IPS DF 4.7 (cell line): ENCODE data around the gene COX5A.
"Not testable (repeated sequence)": the region's sequence is repeated elsewhere in the genome, so short reads cannot be mapped to it uniquely, and the experiment has no call there.

ENCODE experiments used
- DNase-seq: peaks from one replicate; pipeline ENCODE4 v3.0.0-alpha.2; 2013; ENCODE audit warnings: low spot score; ENCODE audit errors: extremely low read depth

The COX5A gene

GRCh38 chr15:74902295-74903075, 35.4 kb downstream of the COX5A start:
- no peak for DNase-seq

DNA sequence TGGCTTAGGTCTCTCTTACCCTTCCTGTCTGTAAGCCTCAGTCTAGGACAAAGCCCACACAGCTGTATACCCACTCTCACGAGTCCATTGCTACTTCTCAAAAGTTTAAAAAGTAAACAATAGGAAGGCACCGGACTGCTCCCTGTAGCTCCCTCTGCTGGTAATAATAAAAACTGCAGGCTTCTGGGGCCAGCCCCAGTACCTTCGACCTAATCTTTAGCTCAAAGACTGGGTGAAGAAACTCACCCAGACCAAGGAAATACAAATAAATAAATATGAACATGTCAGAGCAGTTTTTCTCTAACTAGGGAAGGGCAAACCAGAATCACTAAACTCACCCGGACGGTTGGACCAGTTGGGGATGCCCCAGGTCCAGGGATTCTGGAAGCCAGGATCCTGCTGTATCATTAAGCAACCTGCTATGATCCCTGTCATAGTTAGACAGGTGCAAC, 36.2 kb downstream of the COX5A start:
- no peak for DNase-seq

GRCh38 chr15:74897300-74897701, 40.6 kb downstream of the COX5A start:
- no peak for DNase-seq

DNA sequence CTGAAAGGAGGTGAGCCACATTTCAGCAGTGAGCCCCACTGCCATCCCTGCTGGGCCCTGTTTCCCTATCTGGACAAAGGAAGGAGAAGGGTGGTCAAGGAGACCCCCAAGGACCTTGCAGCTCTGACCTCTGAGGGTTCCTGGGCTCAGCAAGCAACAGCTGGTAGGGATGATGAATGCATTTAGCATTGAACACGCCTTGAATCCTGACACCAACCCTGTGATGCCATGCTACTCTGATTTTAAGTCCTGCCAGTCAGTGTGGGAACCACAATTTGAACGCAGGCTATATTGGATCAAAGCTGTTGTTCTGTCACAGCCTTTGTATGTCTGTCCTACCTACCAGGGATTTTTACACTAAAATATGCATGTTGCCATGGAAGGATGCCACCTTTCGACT, 41.6 kb downstream of the COX5A start:
- no peak for DNase-seq

- DNase-seq, result no peak
Observed at GRCh38 chr15:74895830-74896229, 42.0 kb downstream of the COX5A start.

DNA sequence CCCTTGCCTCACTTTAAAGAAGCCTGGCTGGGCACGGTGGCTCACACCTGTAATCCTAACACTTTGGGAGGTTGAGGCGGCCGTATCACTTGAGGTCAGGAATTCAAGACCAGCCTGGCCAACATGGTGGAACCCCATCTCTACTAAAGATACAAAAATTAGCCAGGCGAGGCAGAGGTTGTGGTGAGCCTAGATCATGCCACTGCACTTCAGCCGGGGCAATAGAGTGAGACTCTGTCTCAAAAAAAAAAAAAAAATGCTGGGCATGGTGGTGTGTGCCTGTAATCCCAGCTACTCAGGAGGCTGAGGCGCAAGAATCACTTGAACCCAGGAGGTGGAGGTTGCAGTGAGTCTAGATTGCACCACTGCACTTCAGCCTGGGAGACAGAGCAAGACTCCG, 43.5 kb downstream of the COX5A start:
- not testable (repeated sequence) for DNase-seq

DNA sequence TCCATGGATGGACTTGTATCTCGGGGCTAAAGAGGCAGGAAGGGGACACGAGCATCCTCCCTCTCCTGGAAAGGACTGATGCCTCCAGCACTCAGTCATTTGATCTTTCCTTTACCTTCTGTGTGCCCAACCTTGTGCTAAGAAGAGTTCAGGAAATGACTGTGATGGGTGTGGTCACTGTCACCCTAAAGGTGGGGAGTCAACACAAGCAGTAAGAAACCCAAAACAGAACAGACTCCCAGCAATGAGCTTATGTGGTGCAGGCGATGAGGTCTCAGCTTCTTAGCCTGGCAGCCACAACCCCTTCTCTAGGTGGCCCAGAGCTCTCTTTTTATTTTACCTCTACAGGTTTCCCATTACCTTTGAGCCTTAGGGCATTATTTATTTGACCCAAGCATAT, 44.2 kb downstream of the COX5A start:
- DNase-seq, result no peak

- no peak for DNase-seq
Observed at GRCh38 chr15:74892931-74893330, 44.9 kb downstream of the COX5A start.

GRCh38 chr15:74892313-74892712, 45.6 kb downstream of the COX5A start:
- no peak for DNase-seq

DNA sequence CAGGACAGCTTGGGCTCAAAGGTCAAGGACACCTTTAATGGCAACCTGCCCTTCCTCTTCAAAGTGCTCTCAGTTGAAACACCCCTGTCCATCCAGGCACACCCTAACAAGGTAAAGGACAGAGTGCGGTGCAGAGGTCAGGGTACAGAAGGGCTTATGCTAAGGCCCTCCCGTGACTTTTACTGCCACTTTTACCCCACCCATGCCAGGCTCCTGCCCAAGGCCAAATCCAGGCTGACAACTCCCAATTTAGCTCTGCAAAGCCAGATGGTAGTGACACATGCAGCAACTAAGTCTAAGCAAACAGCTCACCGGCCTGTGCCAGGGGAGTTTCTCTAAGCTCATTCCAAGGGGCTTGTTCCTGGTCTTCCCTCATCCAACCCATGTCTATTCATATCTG, 46.4 kb downstream of the COX5A start:
- DNase-seq, result no peak

GRCh38 chr15:74890665-74890960, 47.3 kb downstream of the COX5A start:
- DNase-seq, result no peak

DNA sequence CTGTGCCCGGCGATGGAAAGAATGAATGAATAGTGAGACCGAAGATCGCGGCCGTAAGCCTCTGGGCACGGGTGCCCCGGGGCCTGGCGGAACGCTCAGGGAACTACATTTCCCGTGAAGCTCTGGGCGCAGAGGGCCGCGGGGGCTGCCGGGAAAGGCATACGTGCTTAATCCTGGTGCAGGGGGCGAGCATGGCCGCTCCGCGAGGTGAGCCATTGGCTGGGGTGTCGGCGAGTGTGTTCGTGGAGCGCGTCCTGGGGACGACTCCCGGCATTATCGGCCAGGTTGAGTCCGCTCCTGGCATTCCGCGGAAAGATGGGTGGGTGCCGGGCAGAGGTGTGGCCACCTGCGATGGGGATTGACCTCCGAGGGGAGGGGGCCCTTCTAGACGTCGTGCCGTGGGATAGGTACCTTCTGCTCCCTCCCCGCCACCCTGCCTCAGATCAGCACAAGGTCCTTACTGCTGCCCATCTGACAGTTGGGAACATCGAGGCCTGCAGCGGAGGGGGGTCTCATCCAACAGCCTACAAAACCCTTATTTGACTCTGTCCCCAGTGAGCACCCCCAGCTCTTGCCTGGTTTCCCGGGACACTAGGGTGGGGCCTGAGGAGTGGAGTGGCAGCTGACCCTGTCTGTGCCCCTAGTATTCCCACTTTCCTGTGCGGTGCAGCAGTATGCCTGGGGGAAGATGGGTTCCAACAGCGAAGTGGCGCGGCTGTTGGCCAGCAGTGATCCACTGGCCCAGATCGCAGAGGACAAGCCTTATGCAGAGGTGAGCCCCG, 47.8 kb downstream of the COX5A start, which contains the start of gene MPI:
Gene MPI (plus strand): TSS at position 160 of the 782 bp plus-strand sequence. CDS start 32 bp downstream, at position 192.
- DNase-seq, result no peak

DNA sequence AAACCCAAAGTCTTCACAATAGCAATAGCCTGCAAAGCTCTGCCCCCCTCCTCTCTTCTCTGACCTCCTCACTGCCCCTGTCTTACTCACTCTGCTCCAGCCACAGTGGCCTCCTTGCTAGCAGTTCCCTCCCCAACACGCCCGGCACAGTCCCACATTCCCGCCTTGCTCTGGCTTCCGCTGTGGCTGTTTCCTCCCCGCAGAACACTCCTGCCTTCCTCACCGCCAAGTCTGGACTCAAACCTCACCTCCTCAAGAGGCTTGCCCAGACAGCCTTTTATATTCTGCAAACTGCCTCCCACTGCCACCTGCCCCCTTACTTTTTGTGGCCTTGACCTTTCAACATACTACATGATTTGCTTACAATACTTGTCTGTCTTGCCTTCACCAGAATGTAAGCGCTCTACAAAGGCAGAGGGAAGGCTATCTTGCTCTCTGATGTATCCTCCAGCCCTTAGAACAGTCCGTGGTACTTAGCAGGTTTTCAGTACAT, 48.4 kb downstream of the COX5A start:
- no peak for DNase-seq

DNA sequence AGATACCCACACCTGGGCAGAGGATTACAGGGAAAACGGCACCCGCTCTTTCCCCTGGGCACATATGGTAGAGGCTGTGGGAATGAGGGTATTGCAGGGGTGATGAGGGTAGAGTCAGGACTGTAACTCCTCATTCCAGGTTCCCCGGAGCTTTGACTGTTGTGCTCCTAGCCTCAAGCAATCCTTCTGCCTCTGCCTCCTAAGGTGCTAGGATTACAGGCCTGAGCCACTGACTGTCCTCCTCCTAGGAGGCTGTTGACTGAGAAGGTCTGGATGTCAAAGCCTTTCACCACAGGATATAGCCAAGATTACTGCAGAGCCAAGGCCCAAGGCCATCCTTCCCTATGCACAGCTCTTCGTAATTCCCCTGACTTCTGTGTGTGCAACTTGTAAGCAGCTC, 49.2 kb downstream of the COX5A start:
- DNase-seq, result no peak

DNA sequence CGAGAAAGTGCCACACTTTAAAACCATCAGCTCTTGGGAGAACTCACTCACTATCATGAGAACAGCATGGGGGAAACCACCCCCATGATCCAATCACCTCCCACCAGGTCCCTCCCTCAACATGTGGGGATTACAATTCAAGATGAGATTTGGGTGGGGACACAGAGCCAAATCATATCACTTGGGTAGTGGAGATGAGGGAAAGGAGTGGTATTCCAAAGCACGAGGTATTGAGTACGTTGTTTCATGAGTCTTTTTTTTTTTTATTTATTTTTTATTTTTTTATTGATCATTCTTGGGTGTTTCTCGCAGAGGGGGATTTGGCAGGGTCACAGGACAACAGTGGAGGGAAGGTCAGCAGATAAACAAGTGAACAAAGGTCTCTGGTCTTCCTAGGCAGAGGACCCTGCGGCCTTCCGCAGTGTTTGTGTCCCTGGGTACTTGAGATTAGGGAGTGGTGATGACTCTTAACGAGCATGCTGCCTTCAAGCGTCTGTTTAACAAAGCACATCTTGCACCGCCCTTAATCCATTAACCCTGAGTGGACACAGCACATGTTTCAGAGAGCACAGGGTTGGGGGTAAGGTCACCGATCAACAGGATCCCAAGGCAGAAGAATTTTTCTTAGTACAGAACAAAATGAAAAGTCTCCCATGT, 50.2 kb downstream of the COX5A start:
- not testable (repeated sequence) for DNase-seq

DNA sequence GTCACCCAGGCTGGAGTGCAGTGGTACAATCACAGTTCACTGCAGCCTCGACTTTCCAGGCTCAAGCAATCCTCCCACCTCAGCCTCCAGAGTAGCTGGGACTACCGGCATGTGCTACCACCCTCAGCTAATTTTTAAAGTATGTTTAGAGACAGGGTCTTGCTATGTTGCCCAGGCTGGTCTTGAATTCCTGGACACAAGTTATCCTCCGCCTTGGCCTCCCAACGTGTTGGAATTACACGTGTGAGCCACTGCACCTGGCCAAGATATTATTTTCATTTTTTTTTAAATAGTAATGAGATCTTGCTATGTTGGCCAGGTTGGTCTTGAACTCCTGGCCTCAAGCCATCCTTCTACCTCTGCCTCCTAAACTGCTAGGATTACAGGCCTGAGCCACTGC, 52.4 kb downstream of the COX5A start:
- no peak for DNase-seq

DNA sequence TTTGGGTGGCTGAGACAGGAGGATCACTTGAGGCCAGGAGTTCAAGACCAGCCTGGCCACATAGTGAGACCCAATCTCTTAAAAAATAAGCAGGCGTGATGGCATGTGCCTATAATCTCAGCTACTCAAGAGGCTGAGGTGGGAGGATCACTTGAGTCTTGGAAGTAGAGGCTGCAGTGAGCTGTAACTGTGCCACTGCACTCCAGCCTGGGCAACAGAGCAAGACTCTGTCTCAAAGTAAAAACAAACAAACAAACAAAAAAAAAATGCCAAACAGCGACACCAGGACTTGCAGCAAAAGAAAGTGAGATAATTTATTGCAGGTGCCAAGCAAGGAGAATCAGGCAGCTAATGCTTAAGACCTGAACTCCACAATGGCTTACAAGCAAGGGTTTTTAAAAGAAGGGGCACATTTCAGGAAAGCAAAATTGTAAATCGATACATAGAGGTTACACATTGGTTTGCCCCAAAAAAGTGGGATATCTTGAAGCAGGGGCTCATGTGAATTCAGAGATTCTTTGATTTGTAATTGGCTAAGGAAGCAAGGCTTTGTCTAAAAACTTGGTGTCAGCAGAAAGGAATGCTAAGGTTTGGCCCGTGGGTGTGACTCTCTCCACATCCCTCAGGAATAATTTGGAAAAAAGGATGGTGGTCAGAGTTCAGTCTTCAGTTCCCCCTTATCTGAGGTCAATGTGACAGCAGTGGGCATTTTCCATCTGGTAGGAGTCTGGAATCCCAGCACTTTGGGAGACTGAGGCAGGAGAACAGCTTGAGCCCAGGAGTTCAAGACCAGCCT, 53.2 kb downstream of the COX5A start:
- no peak for DNase-seq

GRCh38 chr15:74882528-74882927, 55.3 kb downstream of the COX5A start:
- DNase-seq, result no peak

- no peak for DNase-seq
Observed at GRCh38 chr15:74878273-74878672, 59.6 kb downstream of the COX5A start.

- no peak for DNase-seq
Observed at GRCh38 chr15:74873756-74874424, 64.0 kb downstream of the COX5A start.
